ENCODE results near the gene SECISBP2.

SECISBP2 gene

GRCh38 chr9:89386206-89386605 is 67.9 kb downstream of the SECISBP2 start:
- peaks cover 28 to 78% of the 10 kb centered on the region in 2 donors for H3K36me3 ChIP-seq (ENCODE audit: control insufficient read depth in 1 of 2, insufficient read depth in 2 of 2, low read length in 2 of 2)
- H3K9me3 ChIP-seq (ENCODE audit: control insufficient read depth in 1 of 2, low read length in 2 of 2) = no peaks in the 10 kb centered on the region
- no peak overlapping the region for H3K4me3 ChIP-seq (ENCODE audit: low read depth in 1 of 2, low read length in 2 of 2)
- H3K4me1 ChIP-seq (ENCODE audit: control insufficient read depth in 1 of 2, insufficient read depth in 2 of 2, low read length in 2 of 2) = peaks cover 11 to 13% of the 10 kb centered on the region in 2 donors
- no peak overlapping the region for H3K9ac ChIP-seq (ENCODE audit: low read depth in 1 of 2, low read length in 2 of 2)
- no peak overlapping the region for H3K27ac ChIP-seq (ENCODE audit: low read depth, low read length)
- H3K27me3 ChIP-seq (ENCODE audit: control insufficient read depth in 1 of 2, insufficient read depth in 2 of 2, low read length in 2 of 2) = no peaks in the 10 kb centered on the region

GRCh38 chr9:89386797-89387196 is 68.5 kb downstream of the SECISBP2 start:
- Histone ChIP-seq H3K36me3 (ENCODE audit: control insufficient read depth in 1 of 2, insufficient read depth in 2 of 2, low read length in 2 of 2) (peaks cover 29 to 78% of the 10 kb centered on the region in 2 donors), H3K9me3 (ENCODE audit: control insufficient read depth in 1 of 2, low read length in 2 of 2) (no peaks in the 10 kb centered on the region), H3K4me3 (ENCODE audit: low read depth in 1 of 2, low read length in 2 of 2) (no peak overlapping the region), H3K27ac (ENCODE audit: low read depth, low read length) (no peak overlapping the region), H3K9ac (ENCODE audit: low read depth in 1 of 2, low read length in 2 of 2) (no peak overlapping the region), H3K4me1 (ENCODE audit: control insufficient read depth in 1 of 2, insufficient read depth in 2 of 2, low read length in 2 of 2) (peaks cover 7 to 11% of the 10 kb centered on the region in 2 donors), H3K27me3 (ENCODE audit: control insufficient read depth in 1 of 2, insufficient read depth in 2 of 2, low read length in 2 of 2) (no peaks in the 10 kb centered on the region)

- peaks cover 7 to 11% of the 10 kb centered on the region in 2 donors for H3K4me1 ChIP-seq (ENCODE audit: control insufficient read depth in 1 of 2, insufficient read depth in 2 of 2, low read length in 2 of 2)
- H3K27me3 ChIP-seq (ENCODE audit: control insufficient read depth in 1 of 2, insufficient read depth in 2 of 2, low read length in 2 of 2) = no peaks in the 10 kb centered on the region
- peaks cover 26 to 78% of the 10 kb centered on the region in 2 donors for H3K36me3 ChIP-seq (ENCODE audit: control insufficient read depth in 1 of 2, insufficient read depth in 2 of 2, low read length in 2 of 2)
- H3K9me3 ChIP-seq (ENCODE audit: control insufficient read depth in 1 of 2, low read length in 2 of 2) = no peaks in the 10 kb centered on the region
- H3K9ac ChIP-seq (ENCODE audit: low read depth in 1 of 2, low read length in 2 of 2) = no peak overlapping the region
- no peak overlapping the region for H3K4me3 ChIP-seq (ENCODE audit: low read depth in 1 of 2, low read length in 2 of 2)
- H3K27ac ChIP-seq (ENCODE audit: low read depth, low read length) = no peak overlapping the region
These were observed 69.0 kb downstream of the SECISBP2 start for GRCh38 chr9:89387197-89387849.

GRCh38 chr9:89388084-89388867 is 70.0 kb downstream of the SECISBP2 start:
- H3K4me1 ChIP-seq (ENCODE audit: control insufficient read depth in 1 of 2, insufficient read depth in 2 of 2, low read length in 2 of 2) = peaks cover 7 to 11% of the 10 kb centered on the region in 2 donors
- no peaks in the 10 kb centered on the region for H3K27me3 ChIP-seq (ENCODE audit: control insufficient read depth in 1 of 2, insufficient read depth in 2 of 2, low read length in 2 of 2)
- H3K27ac ChIP-seq (ENCODE audit: low read depth, low read length) = peak overlapping the region; percentile 41
- H3K36me3 ChIP-seq (ENCODE audit: control insufficient read depth in 1 of 2, insufficient read depth in 2 of 2, low read length in 2 of 2) = peaks cover 29 to 82% of the 10 kb centered on the region in 2 donors
- no peak overlapping the region for H3K4me3 ChIP-seq (ENCODE audit: low read depth in 1 of 2, low read length in 2 of 2)
- H3K9ac ChIP-seq (ENCODE audit: low read depth in 1 of 2, low read length in 2 of 2) = no peak overlapping the region
- H3K9me3 ChIP-seq (ENCODE audit: control insufficient read depth in 1 of 2, low read length in 2 of 2) = no peaks in the 10 kb centered on the region

GRCh38 chr9:89388868-89389177 is 70.5 kb downstream of the SECISBP2 start:
- H3K4me3 ChIP-seq (ENCODE audit: low read depth in 1 of 2, low read length in 2 of 2) = no peak overlapping the region
- peaks cover 7 to 11% of the 10 kb centered on the region in 2 donors for H3K4me1 ChIP-seq (ENCODE audit: control insufficient read depth in 1 of 2, insufficient read depth in 2 of 2, low read length in 2 of 2)
- H3K27me3 ChIP-seq (ENCODE audit: control insufficient read depth in 1 of 2, insufficient read depth in 2 of 2, low read length in 2 of 2) = no peaks in the 10 kb centered on the region
- no peaks in the 10 kb centered on the region for H3K9me3 ChIP-seq (ENCODE audit: control insufficient read depth in 1 of 2, low read length in 2 of 2)
- H3K9ac ChIP-seq (ENCODE audit: low read depth in 1 of 2, low read length in 2 of 2) = no peak overlapping the region
- peaks cover 33 to 83% of the 10 kb centered on the region in 2 donors for H3K36me3 ChIP-seq (ENCODE audit: control insufficient read depth in 1 of 2, insufficient read depth in 2 of 2, low read length in 2 of 2)
- no peak overlapping the region for H3K27ac ChIP-seq (ENCODE audit: low read depth, low read length)

- no peak overlapping the region for H3K27ac ChIP-seq (ENCODE audit: low read depth, low read length)
- H3K4me1 ChIP-seq (ENCODE audit: control insufficient read depth in 1 of 2, insufficient read depth in 2 of 2, low read length in 2 of 2) = peaks cover 7 to 11% of the 10 kb centered on the region in 2 donors
- H3K36me3 ChIP-seq (ENCODE audit: control insufficient read depth in 1 of 2, insufficient read depth in 2 of 2, low read length in 2 of 2) = peaks cover 38 to 82% of the 10 kb centered on the region in 2 donors
These were observed 71.8 kb downstream of the SECISBP2 start for GRCh38 chr9:89390068-89390555.

GRCh38 chr9:89390578-89391116 is 72.3 kb downstream of the SECISBP2 start:
- no peak overlapping the region for H3K4me3 ChIP-seq (ENCODE audit: low read depth in 1 of 2, low read length in 2 of 2)
- no peak overlapping the region for H3K9ac ChIP-seq (ENCODE audit: low read depth in 1 of 2, low read length in 2 of 2)
- peaks cover 7 to 11% of the 10 kb centered on the region in 2 donors for H3K4me1 ChIP-seq (ENCODE audit: control insufficient read depth in 1 of 2, insufficient read depth in 2 of 2, low read length in 2 of 2)
- no peaks in the 10 kb centered on the region for H3K9me3 ChIP-seq (ENCODE audit: control insufficient read depth in 1 of 2, low read length in 2 of 2)
- no peaks in the 10 kb centered on the region for H3K27me3 ChIP-seq (ENCODE audit: control insufficient read depth in 1 of 2, insufficient read depth in 2 of 2, low read length in 2 of 2)
- H3K36me3 ChIP-seq (ENCODE audit: control insufficient read depth in 1 of 2, insufficient read depth in 2 of 2, low read length in 2 of 2) = peaks cover 38 to 80% of the 10 kb centered on the region in 2 donors
- no peak overlapping the region for H3K27ac ChIP-seq (ENCODE audit: low read depth, low read length)

More at GRCh38 chr9:89390068-89390555, 71.8 kb downstream of the SECISBP2 start:
- no peaks in the 10 kb centered on the region for H3K27me3 ChIP-seq (ENCODE audit: control insufficient read depth in 1 of 2, insufficient read depth in 2 of 2, low read length in 2 of 2)
- H3K9me3 ChIP-seq (ENCODE audit: control insufficient read depth in 1 of 2, low read length in 2 of 2) = no peaks in the 10 kb centered on the region
- H3K9ac ChIP-seq (ENCODE audit: low read depth in 1 of 2, low read length in 2 of 2) = no peak overlapping the region
- no peak overlapping the region for H3K4me3 ChIP-seq (ENCODE audit: low read depth in 1 of 2, low read length in 2 of 2)

- Histone ChIP-seq H3K9ac (ENCODE audit: low read depth in 1 of 2, low read length in 2 of 2) (no peak overlapping the region), H3K36me3 (ENCODE audit: control insufficient read depth in 1 of 2, insufficient read depth in 2 of 2, low read length in 2 of 2) (peaks cover 37 to 80% of the 10 kb centered on the region in 2 donors), H3K27ac (ENCODE audit: low read depth, low read length) (no peak overlapping the region)
These were observed 73.3 kb downstream of the SECISBP2 start for GRCh38 chr9:89391585-89391984.

GRCh38 chr9:89394412-89394811 is 76.1 kb downstream of the SECISBP2 start:
- H3K27ac ChIP-seq (ENCODE audit: low read depth, low read length) = no peak overlapping the region
- H3K27me3 ChIP-seq (ENCODE audit: control insufficient read depth in 1 of 2, insufficient read depth in 2 of 2, low read length in 2 of 2) = no peaks in the 10 kb centered on the region
- H3K4me3 ChIP-seq (ENCODE audit: low read depth in 1 of 2, low read length in 2 of 2) = no peak overlapping the region
- no peaks in the 10 kb centered on the region for H3K4me1 ChIP-seq (ENCODE audit: control insufficient read depth in 1 of 2, insufficient read depth in 2 of 2, low read length in 2 of 2)
- peaks cover 31 to 76% of the 10 kb centered on the region in 2 donors for H3K36me3 ChIP-seq (ENCODE audit: control insufficient read depth in 1 of 2, insufficient read depth in 2 of 2, low read length in 2 of 2)
- H3K9me3 ChIP-seq (ENCODE audit: control insufficient read depth in 1 of 2, low read length in 2 of 2) = no peaks in the 10 kb centered on the region
- no peak overlapping the region for H3K9ac ChIP-seq (ENCODE audit: low read depth in 1 of 2, low read length in 2 of 2)

More at GRCh38 chr9:89391585-89391984, 73.3 kb downstream of the SECISBP2 start:
- Histone ChIP-seq H3K9me3 (ENCODE audit: control insufficient read depth in 1 of 2, low read length in 2 of 2) (no peaks in the 10 kb centered on the region), H3K4me1 (ENCODE audit: control insufficient read depth in 1 of 2, insufficient read depth in 2 of 2, low read length in 2 of 2) (peaks cover 7 to 11% of the 10 kb centered on the region in 2 donors), H3K4me3 (ENCODE audit: low read depth in 1 of 2, low read length in 2 of 2) (no peak overlapping the region), H3K27me3 (ENCODE audit: control insufficient read depth in 1 of 2, insufficient read depth in 2 of 2, low read length in 2 of 2) (no peaks in the 10 kb centered on the region)
